Kidney tubule cell (primary cell): ENCODE data around the gene CWC27.
"Not testable (repeated sequence)": the region's sequence is repeated elsewhere in the genome, so short reads cannot be mapped to it uniquely, and the experiment has no call there.

Experiments
- DNase-seq: peaks from one replicate; pipeline ENCODE4 v3.0.0-alpha.2; 2018; ENCODE audit warnings: low spot score

The CWC27 gene

GRCh38 chr5:64838803-64839202 lies 70.1 kb downstream of the CWC27 start:
- DNase-seq: no peak

- no peak for DNase-seq
Measured at GRCh38 chr5:64839936-64840335, 71.2 kb downstream of the CWC27 start.

GRCh38 chr5:64840958-64841357 lies 72.2 kb downstream of the CWC27 start:
- DNase-seq: no peak

- no peak for DNase-seq
Measured at GRCh38 chr5:64853777-64854176, 85.0 kb downstream of the CWC27 start.

DNA sequence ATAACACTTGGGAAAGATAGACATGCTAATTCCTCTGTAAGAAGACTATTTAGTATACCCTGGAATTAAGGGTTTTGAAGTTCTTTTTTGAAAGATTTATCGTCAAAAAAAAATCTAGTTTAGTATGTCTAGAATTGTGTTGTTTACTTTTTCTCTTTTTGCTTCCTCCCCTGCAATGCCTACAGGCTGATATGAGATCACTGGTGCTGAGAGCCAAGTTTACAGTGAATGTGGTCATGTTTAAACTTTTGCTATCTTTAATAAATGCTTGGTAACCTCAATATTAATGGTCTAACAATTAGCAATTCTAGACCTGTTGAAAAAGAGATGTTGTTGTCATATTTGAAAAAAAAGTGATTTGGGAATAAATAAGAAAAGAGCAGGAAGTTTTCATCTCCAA lies 86.1 kb downstream of the CWC27 start:
- DNase-seq: no peak

GRCh38 chr5:64859881-64860280 lies 91.2 kb downstream of the CWC27 start:
- no peak for DNase-seq

- peak; percentile 4 for DNase-seq
Measured at GRCh38 chr5:64861281-64861680, 92.6 kb downstream of the CWC27 start.

DNA sequence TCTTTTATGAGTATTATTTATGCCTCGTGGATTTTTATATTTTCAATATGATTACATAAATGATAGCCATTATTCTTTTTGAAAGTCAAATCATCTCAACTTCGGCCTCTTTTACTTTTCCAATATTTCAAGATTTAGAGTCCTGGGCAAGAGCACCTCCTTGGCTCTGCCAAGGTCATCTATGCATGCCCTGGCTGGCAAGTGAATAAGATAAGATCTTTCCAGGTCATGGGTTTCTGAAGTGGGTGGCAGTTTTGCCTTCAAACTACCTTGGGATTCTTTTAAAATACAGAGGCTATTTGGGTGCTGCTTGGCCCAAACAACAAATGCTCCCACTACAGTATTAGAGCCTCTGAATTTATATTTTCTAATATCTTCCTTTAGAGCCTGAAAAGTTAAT lies 95.4 kb downstream of the CWC27 start:
- DNase-seq: no peak

DNA sequence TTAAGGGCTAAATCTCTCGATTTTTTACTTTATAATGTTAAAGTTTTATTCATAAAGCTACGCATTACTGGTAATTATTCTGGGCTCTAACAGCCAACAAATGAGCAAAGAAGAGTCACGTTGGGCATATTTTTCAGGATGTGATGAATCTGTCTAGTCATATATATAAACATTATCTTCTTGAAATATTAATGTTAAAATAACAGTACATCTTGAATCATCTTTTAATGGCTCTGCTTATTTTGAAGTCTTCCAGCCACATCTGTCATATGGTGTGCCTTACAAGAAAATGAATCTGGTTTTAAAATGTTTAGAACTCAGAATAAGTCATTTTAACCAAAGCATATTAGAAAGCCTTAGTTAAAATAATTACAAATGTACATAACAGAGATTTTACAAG lies 96.9 kb downstream of the CWC27 start:
- no peak for DNase-seq

- DNase-seq: peak; percentile 61
Measured at GRCh38 chr5:64869419-64869818, 100.7 kb downstream of the CWC27 start.

DNA sequence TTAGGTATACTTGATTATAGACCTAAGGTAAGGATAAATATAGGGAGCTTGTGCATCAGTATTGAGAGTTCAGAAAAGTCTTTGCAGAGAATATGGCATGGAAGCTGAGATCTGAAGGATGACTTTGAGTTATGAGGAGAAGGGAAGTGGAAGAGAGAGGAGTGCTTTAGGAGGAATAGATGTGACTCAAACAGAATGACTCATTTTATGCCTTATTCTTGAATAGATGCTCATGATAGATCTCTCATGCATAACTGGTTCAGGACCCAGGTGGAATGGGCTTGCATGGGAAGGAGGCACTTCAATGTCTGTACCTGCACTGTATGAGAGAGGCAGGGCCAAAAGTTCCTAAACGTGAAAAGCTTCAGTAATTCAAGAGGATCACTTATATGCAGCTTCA lies 103.3 kb downstream of the CWC27 start:
- peak; percentile 55 for DNase-seq

GRCh38 chr5:64873441-64873840 lies 104.7 kb downstream of the CWC27 start:
- DNase-seq: no peak

DNA sequence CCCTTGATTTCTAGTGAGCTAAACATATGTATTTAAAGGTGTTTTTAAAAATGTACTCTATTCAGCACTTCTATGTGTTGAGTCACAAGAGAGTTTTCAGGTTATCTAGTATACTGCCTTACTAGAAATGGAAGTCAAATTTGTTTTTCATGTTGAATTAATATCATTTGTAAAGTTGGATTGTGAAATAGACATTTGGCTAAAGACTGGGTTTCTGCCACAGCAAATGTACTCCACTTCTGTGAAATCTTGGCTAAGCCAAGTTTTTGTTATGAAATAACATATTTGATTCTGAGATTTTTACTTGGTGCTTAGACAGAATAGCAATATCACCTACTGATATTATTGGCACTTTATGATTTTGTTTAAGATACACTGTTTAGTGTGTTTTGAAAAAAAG lies 106.0 kb downstream of the CWC27 start:
- DNase-seq: no peak

- no peak for DNase-seq
Measured at GRCh38 chr5:64876203-64876602, 107.5 kb downstream of the CWC27 start.

DNA sequence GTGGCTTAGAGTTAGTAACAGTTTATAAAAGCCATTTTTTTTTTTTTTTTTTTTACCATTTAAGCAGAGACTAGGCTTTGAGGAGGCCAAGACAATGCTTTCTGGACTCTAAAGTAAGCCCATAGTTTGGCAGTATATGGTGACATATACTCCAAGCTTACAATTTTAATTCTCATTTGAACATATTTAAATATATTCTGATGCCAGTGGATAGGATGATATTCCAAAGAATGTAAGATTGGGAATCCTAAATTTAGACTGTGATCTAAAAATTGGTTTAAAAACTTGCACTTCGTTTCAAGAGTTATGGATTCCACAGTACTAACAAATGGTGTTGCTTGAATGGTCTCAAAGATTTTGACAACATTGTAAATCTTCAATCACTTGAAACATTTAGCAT lies 112.1 kb downstream of the CWC27 start:
- DNase-seq: no peak

GRCh38 chr5:64883912-64884311 lies 115.2 kb downstream of the CWC27 start:
- peak; percentile 51 for DNase-seq

DNA sequence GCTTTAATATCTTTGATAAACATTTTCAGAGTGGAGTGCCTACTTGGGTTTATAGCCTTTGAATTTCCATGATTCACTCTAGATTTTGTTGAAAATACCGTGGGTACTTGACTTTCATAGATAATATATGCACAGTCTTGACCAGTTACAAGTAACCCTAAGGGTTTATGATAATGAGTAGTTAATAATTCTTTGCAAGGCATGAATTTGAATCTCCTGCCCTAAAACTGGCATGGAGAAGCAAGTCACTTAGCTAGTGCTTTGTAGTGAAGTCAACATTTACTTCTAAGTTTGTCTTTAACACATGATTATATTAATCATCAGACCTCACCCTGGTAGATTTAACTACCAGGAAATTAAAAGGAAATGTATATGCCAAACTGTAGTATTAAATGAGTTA lies 115.8 kb downstream of the CWC27 start:
- DNase-seq: peak; percentile 21

- DNase-seq: no peak
Measured at GRCh38 chr5:64887910-64888309, 119.2 kb downstream of the CWC27 start.

DNA sequence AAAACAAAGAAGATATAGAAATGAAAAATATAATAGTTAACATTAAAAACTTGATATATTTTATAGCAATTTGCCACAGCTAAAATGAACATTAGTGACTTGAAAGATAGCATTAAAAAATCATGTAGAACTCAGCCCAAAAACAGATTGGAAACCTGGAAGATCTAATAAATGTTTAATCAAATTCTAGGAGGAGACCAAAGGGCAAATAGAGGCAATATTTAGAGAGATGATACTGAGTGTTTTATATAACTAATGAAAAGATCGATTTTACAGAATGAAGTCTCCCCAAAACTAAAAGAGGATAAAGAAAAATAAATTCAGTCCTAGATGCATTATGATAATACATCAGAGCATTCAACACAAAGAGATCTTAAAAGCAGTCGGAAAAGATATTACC lies 127.0 kb downstream of the CWC27 start:
- DNase-seq: no peak

DNA sequence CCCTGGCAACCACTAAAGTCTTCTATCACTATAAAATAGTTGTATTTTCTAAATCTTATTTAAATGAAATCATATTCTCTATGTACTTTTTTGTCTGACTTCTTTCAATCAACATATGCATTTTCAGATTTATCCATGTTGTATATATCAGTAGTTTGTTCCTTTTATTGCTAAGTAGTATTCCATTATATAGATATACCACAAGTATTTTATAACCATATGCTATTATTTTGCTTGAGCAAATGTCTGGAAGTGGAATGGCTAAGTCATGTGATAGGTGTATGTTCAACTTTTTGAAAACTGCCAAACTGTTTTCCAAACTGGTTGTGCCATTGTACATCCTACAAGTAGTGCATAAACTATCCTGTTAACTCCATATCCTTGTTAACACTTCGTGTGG lies 131.1 kb downstream of the CWC27 start:
- no peak for DNase-seq

GRCh38 chr5:64900618-64901017 lies 131.9 kb downstream of the CWC27 start:
- no peak for DNase-seq

DNA sequence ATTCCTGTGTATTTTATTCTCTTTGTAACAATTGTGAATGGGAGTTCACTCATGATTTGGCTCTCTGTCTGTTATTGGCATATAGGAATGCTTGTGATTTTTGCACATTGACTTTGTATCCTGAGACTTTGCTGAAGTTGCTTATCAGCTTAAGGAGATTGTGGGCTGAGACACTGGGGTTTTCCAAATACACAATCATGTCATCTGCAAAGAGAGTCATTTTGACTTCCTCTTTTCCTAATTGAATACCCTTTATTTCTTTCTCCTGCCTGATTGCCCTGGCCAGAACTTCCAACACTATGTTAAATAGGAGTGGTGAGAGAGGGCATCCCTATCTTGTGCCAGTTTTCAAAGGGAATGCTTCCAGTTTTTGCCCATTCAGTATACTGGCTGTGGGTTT lies 138.7 kb downstream of the CWC27 start:
- not testable (repeated sequence) for DNase-seq

DNA sequence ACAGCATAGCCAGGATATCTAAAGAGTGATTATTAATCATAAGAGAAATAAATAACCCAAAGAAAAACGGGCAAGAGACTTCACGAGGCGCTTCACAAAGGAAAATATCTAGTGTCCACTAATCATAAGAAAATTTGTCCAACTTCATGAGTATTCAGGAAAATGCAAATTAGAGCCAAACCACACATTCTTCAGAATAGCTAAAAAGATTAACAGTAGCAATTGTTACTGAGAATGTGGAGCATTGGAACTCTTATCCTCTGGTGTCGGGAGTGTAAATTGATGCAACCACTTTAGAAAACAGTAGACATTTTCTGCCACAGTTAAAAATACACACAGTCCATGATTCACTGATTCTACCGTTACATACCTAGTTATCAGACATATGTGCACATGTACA lies 145.7 kb downstream of the CWC27 start:
- no peak for DNase-seq

GRCh38 chr5:64918083-64918482 lies 149.4 kb downstream of the CWC27 start:
- DNase-seq: no peak

GRCh38 chr5:64921386-64921785 lies 152.7 kb downstream of the CWC27 start:
- no peak for DNase-seq
